ENCODE results near the gene CRTC3.
"Not testable (repeated sequence)": the region's sequence is repeated elsewhere in the genome, so short reads cannot be mapped to it uniquely, and the experiment has no call there.

The CRTC3 gene

GRCh38 chr15:90650117-90650955, 120.6 kb downstream of the CRTC3 start:
- no peak for DNase-seq (ENCODE audit: low spot score)

- DNase-seq (ENCODE audit: low spot score) = no peak
These were observed 121.4 kb downstream of the CRTC3 start for GRCh38 chr15:90650956-90651689.

GRCh38 chr15:90654233-90655136, 124.8 kb downstream of the CRTC3 start:
- no peak for DNase-seq (ENCODE audit: low spot score)

- DNase-seq (ENCODE audit: low spot score) = not testable (repeated sequence)
These were observed 127.9 kb downstream of the CRTC3 start for GRCh38 chr15:90657520-90658172.

- DNase-seq (ENCODE audit: low spot score) = no peak
These were observed 129.8 kb downstream of the CRTC3 start for GRCh38 chr15:90659481-90659880.

GRCh38 chr15:90660195-90660998, 130.7 kb downstream of the CRTC3 start:
- no peak for DNase-seq (ENCODE audit: low spot score)

- not testable (repeated sequence) for DNase-seq (ENCODE audit: low spot score)
These were observed 131.2 kb downstream of the CRTC3 start for GRCh38 chr15:90660999-90661330.

- DNase-seq (ENCODE audit: low spot score) = not testable (repeated sequence)
These were observed 134.3 kb downstream of the CRTC3 start for GRCh38 chr15:90664081-90664461.

GRCh38 chr15:90664650-90665287, 135.0 kb downstream of the CRTC3 start:
- DNase-seq (ENCODE audit: low spot score) = peak; percentile 31

- peak; percentile 42 for DNase-seq (ENCODE audit: low spot score)
These were observed 135.8 kb downstream of the CRTC3 start for GRCh38 chr15:90665288-90666134.

- DNase-seq (ENCODE audit: low spot score) = no peak
These were observed 136.6 kb downstream of the CRTC3 start for GRCh38 chr15:90666135-90666909.

- no peak for DNase-seq (ENCODE audit: low spot score)
These were observed 137.5 kb downstream of the CRTC3 start for GRCh38 chr15:90667073-90667754.

- DNase-seq (ENCODE audit: low spot score) = not testable (repeated sequence)
These were observed 138.1 kb downstream of the CRTC3 start for GRCh38 chr15:90667755-90668345.

GRCh38 chr15:90670631-90671030, 140.9 kb downstream of the CRTC3 start:
- not testable (repeated sequence) for DNase-seq (ENCODE audit: low spot score)

- DNase-seq (ENCODE audit: low spot score) = no peak
These were observed 141.5 kb downstream of the CRTC3 start for GRCh38 chr15:90671216-90671615.

GRCh38 chr15:90673357-90673756, 143.6 kb downstream of the CRTC3 start:
- DNase-seq (ENCODE audit: low spot score) = not testable (repeated sequence)

GRCh38 chr15:90674476-90674875, 144.8 kb downstream of the CRTC3 start:
- DNase-seq (ENCODE audit: low spot score) = no peak

GRCh38 chr15:90675464-90675863, 145.7 kb downstream of the CRTC3 start:
- no peak for DNase-seq (ENCODE audit: low spot score)
